HG03575 (cell line): ENCODE data around the gene HRAS.
"Not testable (repeated sequence)": the region's sequence is repeated elsewhere in the genome, so short reads cannot be mapped to it uniquely, and the experiment has no call there.

Experiments used
- ATAC-seq: cut with Tn5 transposase; IDR thresholded peaks from one replicate; pipeline ENCODE4 v1.9.1; 2021; ENCODE audit not compliant: unreplicated experiment, insufficient number of reproducible peaks, low FRiP score; ENCODE audit errors: extremely low read depth

Gene HRAS

GRCh38 chr11:535519-536454 is at the start of gene HRAS:
Gene HRAS, minus strand, starts transcription at chr11:535576.
- no peak for ATAC-seq

- no peak for ATAC-seq
These were observed 48.9 kb upstream of the HRAS start for GRCh38 chr11:584287-584686.

GRCh38 chr11:581752-582151 is 46.4 kb upstream of the HRAS start:
- ATAC-seq: no peak

- ATAC-seq: no peak
These were observed 46.0 kb upstream of the HRAS start for GRCh38 chr11:581342-581741.

GRCh38 chr11:579830-580601 is 44.6 kb upstream of the HRAS start:
- ATAC-seq: no peak

- ATAC-seq: no peak
These were observed 43.1 kb upstream of the HRAS start for GRCh38 chr11:578276-579035.

- no peak for ATAC-seq
These were observed 42.2 kb upstream of the HRAS start for GRCh38 chr11:577611-577894.

GRCh38 chr11:576811-577610 is 41.6 kb upstream of the HRAS start:
- ATAC-seq: no peak

GRCh38 chr11:575996-576768 is 40.8 kb upstream of the HRAS start, which contains the start of gene PHRF1:
Gene PHRF1, plus strand, starts transcription at chr11:576470. Its CDS starts 5,043 bp downstream, at chr11:581513.
- ATAC-seq: no peak

GRCh38 chr11:575313-575995 is 40.1 kb upstream of the HRAS start:
- ATAC-seq: no peak

- ATAC-seq: no peak
These were observed 39.4 kb upstream of the HRAS start for GRCh38 chr11:574632-575312.

GRCh38 chr11:574031-574570 is 38.7 kb upstream of the HRAS start:
- not testable (repeated sequence) for ATAC-seq

GRCh38 chr11:573146-573759 is 37.9 kb upstream of the HRAS start:
- no peak for ATAC-seq

- ATAC-seq: no peak
These were observed 36.4 kb upstream of the HRAS start for GRCh38 chr11:571802-572185.

GRCh38 chr11:569158-569885 is 33.9 kb upstream of the HRAS start:
- no peak for ATAC-seq
